ENCODE measurements around the gene PPP1R1B.

The PPP1R1B gene

DNA sequence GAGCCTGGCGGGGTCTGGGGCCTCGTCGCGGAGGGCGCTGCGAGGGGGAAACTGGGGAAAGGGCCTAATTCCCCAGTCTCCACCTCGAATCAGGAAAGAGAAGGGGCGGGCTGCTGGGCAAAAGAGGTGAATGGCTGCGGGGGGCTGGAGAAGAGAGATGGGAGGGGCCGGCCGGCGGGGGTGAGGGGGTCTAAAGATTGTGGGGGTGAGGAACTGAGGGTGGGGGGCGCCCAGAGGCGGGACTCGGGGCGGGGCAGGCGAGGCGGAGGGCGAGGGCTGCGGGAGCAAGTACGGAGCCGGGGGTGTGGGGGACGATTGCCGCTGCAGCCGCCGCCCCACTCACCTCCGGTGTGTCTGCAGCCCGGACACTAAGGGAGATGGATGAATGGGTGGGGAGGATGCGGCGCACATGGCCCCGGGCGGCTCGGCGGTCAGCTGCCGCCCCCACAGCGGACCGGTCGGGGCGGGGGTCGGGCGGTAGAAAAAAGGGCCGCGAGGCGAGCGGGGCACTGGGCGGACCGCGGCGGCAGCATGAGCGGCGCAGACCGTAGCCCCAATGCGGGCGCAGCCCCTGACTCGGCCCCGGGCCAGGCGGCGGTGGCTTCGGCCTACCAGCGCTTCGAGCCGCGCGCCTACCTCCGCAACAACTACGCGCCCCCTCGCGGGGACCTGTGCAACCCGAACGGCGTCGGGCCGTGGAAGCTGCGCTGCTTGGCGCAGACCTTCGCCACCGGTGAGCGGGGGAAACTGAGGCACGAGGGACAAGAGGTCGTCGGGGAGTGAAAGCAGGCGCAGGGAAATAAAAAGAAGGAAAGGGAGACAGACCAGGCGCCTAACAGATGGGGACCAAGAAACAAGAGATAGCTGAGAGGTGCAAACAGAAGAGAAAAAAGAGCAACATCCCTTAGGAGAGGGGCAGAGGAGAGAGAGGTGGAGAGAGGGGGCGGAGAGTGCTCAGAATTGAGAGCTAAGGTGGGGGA, 41.5 kb downstream of the PPP1R1B start, which contains the start of gene PNMT:
Gene PNMT (plus strand): TSS at position 509 of the 980 bp plus-strand sequence. CDS start 23 bp downstream, at position 532.
- no peak for FAIRE-seq
- TF ChIP-seq, protein P1, sequence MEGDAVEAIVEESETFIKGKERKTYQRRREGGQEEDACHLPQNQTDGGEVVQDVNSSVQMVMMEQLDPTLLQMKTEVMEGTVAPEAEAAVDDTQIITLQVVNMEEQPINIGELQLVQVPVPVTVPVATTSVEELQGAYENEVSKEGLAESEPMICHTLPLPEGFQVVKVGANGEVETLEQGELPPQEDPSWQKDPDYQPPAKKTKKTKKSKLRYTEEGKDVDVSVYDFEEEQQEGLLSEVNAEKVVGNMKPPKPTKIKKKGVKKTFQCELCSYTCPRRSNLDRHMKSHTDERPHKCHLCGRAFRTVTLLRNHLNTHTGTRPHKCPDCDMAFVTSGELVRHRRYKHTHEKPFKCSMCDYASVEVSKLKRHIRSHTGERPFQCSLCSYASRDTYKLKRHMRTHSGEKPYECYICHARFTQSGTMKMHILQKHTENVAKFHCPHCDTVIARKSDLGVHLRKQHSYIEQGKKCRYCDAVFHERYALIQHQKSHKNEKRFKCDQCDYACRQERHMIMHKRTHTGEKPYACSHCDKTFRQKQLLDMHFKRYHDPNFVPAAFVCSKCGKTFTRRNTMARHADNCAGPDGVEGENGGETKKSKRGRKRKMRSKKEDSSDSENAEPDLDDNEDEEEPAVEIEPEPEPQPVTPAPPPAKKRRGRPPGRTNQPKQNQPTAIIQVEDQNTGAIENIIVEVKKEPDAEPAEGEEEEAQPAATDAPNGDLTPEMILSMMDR (IDR thresholded peaks at IDR 0.05; ENCODE audit: insufficient read depth, missing control alignments), result peak; percentile 62
- DNase-seq (ENCODE audit: insufficient read length, low spot score), result no peak

GRCh38 chr17:39669897-39670735, 43.4 kb downstream of the PPP1R1B start:
- DNase-seq (ENCODE audit: insufficient read length, low spot score) (no peak), FAIRE-seq (no peak)
- TF ChIP-seq, protein P1 (IDR thresholded peaks at IDR 0.05; ENCODE audit: insufficient read depth, missing control alignments), result no peak

- TF ChIP-seq, protein P1 (IDR thresholded peaks at IDR 0.05; ENCODE audit: insufficient read depth, missing control alignments), result no peak
- DNase-seq (ENCODE audit: insufficient read length, low spot score), result no peak
- FAIRE-seq, result no peak
Observed at GRCh38 chr17:39670746-39671145, 44.0 kb downstream of the PPP1R1B start.

DNA sequence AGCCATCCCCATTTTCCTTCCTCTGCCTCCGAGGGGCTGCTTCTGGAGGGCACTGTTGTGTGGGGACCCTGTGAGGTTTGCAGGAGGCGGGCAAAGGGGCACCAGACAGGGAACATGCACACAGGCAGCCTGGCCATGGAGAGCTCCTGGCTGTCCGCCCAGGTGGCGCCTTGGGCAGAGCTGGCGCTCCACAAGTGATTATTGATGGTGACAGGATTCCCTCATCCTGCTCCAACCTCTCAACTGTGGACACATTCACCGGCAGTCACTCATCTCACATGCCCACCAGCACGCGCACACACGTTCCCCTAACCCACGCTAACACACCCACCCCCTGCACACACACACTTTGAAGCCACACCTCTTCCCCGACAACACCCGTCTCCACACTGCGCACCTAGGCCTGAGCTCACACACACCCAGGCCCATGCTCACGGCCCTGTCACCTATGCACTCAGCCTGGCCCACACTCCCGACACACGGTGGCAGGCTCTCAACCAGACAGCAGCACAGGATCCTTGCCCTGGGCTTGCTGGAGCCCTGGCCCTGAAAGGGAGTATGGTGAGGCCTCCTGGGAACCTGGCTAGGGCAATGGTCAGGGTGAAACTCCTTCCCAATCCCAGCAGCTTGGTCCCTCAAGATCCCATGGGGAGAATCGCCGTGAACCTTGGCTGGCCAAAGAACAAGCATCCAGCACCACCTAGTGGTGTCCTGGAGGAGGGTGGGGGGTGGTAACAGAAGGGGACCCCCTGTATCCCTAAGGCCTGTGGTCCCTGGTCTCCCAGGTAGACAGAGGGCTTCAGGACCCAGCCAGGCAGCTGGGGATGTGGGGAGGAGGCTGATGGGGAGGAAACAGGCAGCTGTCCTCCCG, 45.1 kb downstream of the PPP1R1B start:
- TF ChIP-seq, protein P1 (IDR thresholded peaks at IDR 0.05; ENCODE audit: insufficient read depth, missing control alignments), result peak; percentile 76
- DNase-seq (ENCODE audit: insufficient read length, low spot score) (peak; percentile 92), FAIRE-seq (no peak)

DNA sequence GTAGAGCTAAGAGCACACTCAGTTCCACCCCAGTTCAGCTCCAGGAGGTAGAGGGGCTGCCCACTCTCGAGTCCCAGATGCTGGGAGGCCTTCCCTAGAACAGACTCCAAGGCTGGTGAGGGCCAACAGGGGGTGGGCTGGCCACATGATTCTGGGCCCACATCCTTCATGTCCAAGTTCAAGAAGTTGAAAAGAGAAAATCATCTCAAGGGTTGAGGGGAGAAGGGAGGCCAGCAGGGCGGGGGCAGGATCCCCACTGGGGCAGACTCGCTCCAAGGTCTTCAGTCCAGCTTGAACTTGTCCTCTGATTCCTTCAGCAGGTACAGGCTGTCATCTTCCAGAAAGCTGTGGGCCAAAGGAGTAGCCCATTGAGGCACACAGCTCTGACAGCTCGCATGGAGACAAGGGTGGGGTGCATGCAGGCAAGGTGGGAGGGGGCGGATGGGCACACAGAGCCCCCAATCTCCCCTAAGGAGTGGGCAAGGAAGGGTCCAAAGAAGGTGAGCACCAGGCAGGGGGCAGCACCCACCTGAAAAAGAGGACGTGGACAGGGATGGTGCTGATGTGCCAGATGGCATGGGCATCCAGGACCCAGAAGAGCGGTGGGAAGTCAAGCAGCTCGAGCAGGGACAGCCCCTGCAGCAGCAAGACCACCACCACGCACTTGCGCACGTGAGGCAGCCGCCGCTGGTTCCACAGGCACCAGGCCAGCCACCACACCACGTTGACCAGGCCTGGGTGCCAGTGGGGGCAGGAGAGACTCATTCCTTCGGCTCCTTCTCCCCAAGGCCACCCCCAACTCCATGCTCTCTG, 46.0 kb downstream of the PPP1R1B start:
- FAIRE-seq (no peak), DNase-seq (ENCODE audit: insufficient read length, low spot score) (no peak)
- TF ChIP-seq, protein P1 (IDR thresholded peaks at IDR 0.05; ENCODE audit: insufficient read depth, missing control alignments), result no peak

Measured in D721Med (cell line).